GM12865 (cell line): ENCODE data around the gene SMIM8.
"Not testable (repeated sequence)": the region's sequence is repeated elsewhere in the genome, so short reads cannot be mapped to it uniquely, and the experiment has no call there.

ENCODE experiments used
- DNase-seq: peaks from one replicate; pipeline ENCODE4 v3.0.0; 2010; ENCODE audit warnings: low read depth
- H3K4me3 ChIP-seq: 2 replicates; pipeline ENCODE4 v1.5.1; 2011; ENCODE audit warnings: mild to moderate bottlenecking, low read depth, low read length, control low read depth
- CTCF ChIP-seq: IDR thresholded peaks from 2 replicates; pipeline ENCODE4 v1.5.1; 2011; ENCODE audit warnings: low read length, control low read depth, low read depth, inconsistent platforms; ENCODE audit not compliant: insufficient read depth; ENCODE audit errors: missing control alignments

The SMIM8 gene

GRCh38 chr6:87308970-87309369 lies 13.4 kb upstream of the SMIM8 start:
- H3K4me3 ChIP-seq = no peak overlapping the region
- no peak for DNase-seq
- no peak for TF ChIP-seq CTCF

GRCh38 chr6:87312860-87313259 lies 9.5 kb upstream of the SMIM8 start:
- no peak for TF ChIP-seq CTCF
- no peak overlapping the region for H3K4me3 ChIP-seq
- DNase-seq = no peak

- no peak for TF ChIP-seq CTCF
- no peak for DNase-seq
- H3K4me3 ChIP-seq = no peak overlapping the region
These were observed 7.3 kb upstream of the SMIM8 start for GRCh38 chr6:87315071-87315470.

GRCh38 chr6:87319271-87319987 lies 3.0 kb upstream of the SMIM8 start:
- TF ChIP-seq CTCF = no peak
- no peak overlapping the region for H3K4me3 ChIP-seq
- no peak for DNase-seq

GRCh38 chr6:87323880-87324279 lies 1.5 kb downstream of the SMIM8 start:
- not testable (repeated sequence) for DNase-seq, H3K4me3 ChIP-seq

GRCh38 chr6:87330961-87331360 lies 8.6 kb downstream of the SMIM8 start:
- DNase-seq = no peak
- H3K4me3 ChIP-seq = no peak overlapping the region
- TF ChIP-seq CTCF = no peak

GRCh38 chr6:87333033-87333432 lies 10.6 kb downstream of the SMIM8 start:
- TF ChIP-seq CTCF = no peak
- DNase-seq = no peak

More at GRCh38 chr6:87333033-87333432, 10.6 kb downstream of the SMIM8 start:
- no peak overlapping the region for H3K4me3 ChIP-seq
